ENCODE results near the gene NCOA1. TPM values are rescaled to one million over a fixed set of nuclear protein-coding genes. Genes with fewer than 3 reads are reported as not detected.

The NCOA1 gene
- total and polyA plus RNA-seq, 8 donors = 6.2 to 27.0 (median 17.3) TPM

GRCh38 chr2:24768601-24769000, 277.5 kb downstream of the NCOA1 start:
- no peak overlapping the region for H3K27ac ChIP-seq
- no peak for FAIRE-seq
- peaks cover 0 to 18% (median 3%) of the 10 kb centered on the region in 3 donors for H3K36me3 ChIP-seq
- WGBS, 2 donors = 83 to 85% methylated on average over 7 of the region's 7 CpGs
- ATAC-seq = no peak
- no peaks in the 10 kb centered on the region for H3K27me3 ChIP-seq
- intact Hi-C loops (cut with DNase I) = no loop called here
- H3K4me3 ChIP-seq = no peak overlapping the region
- TF ChIP-seq CTCF (IDR thresholded peaks at IDR 0.05) = no peak
- H3K4me1 ChIP-seq = no peaks in the 10 kb centered on the region
- no peaks in the 10 kb centered on the region for H3K9me3 ChIP-seq
- no peak for DNase-seq

- ATAC-seq (no peak), DNase-seq (no peak), FAIRE-seq (no peak)
- H3K27ac ChIP-seq = no peak overlapping the region
- H3K27me3 ChIP-seq = no peaks in the 10 kb centered on the region
- TF ChIP-seq CTCF (IDR thresholded peaks at IDR 0.05) = no peak
- intact Hi-C loops (cut with DNase I) = no loop called here
- no peaks in the 10 kb centered on the region for H3K9me3 ChIP-seq
- no peak overlapping the region for H3K4me3 ChIP-seq
- H3K4me1 ChIP-seq = no peaks in the 10 kb centered on the region
- H3K36me3 ChIP-seq = peaks cover 0 to 12% (median 0%) of the 10 kb centered on the region in 3 donors
- WGBS, 2 donors = 91 to 96% methylated on average over 5 of the region's 5 CpGs
Measured at GRCh38 chr2:24771061-24771460, 280.0 kb downstream of the NCOA1 start.

- no peak for ATAC-seq
- no peak overlapping the region for H3K27ac ChIP-seq
- H3K9me3 ChIP-seq = no peaks in the 10 kb centered on the region
- H3K36me3 ChIP-seq = peaks cover 0 to 12% (median 0%) of the 10 kb centered on the region in 3 donors
- no peak for TF ChIP-seq CTCF (IDR thresholded peaks at IDR 0.05)
- intact Hi-C loops (cut with DNase I) = no loop called here
- no peak overlapping the region for H3K4me3 ChIP-seq
- no peaks in the 10 kb centered on the region for H3K4me1 ChIP-seq
- 93 to 95% methylated on average over 5 of the region's 5 CpGs for WGBS, 2 donors
- DNase-seq = no peak
- FAIRE-seq = no peak
- H3K27me3 ChIP-seq = no peaks in the 10 kb centered on the region
Measured at GRCh38 chr2:24771764-24772586, 280.9 kb downstream of the NCOA1 start.

- no peak for FAIRE-seq
- DNase-seq = no peak
- Histone ChIP-seq H3K4me3 (no peak overlapping the region), H3K9me3 (no peaks in the 10 kb centered on the region), H3K36me3 (no peaks in the 10 kb centered on the region), H3K4me1 (no peaks in the 10 kb centered on the region), H3K27me3 (no peaks in the 10 kb centered on the region), H3K27ac (no peak overlapping the region)
- no peak for ATAC-seq
- no peak for TF ChIP-seq CTCF (IDR thresholded peaks at IDR 0.05)
- 74 to 83% methylated on average over 3 of the region's 3 CpGs for WGBS, 2 donors
- intact Hi-C loops (cut with DNase I) = no loop called here
Measured at GRCh38 chr2:24774373-24774772, 283.3 kb downstream of the NCOA1 start.

GRCh38 chr2:24779116-24779515, 288.1 kb downstream of the NCOA1 start:
- H3K4me1 ChIP-seq = no peaks in the 10 kb centered on the region
- no peak for FAIRE-seq
- DNase-seq = no peak
- peak; percentile 52 to 82 (median 68) for ATAC-seq
- WGBS, 2 donors = 40 to 56% methylated on average over 2 of the region's 2 CpGs
- intact Hi-C loops (cut with DNase I) = no loop called here
- no peaks in the 10 kb centered on the region for H3K27me3 ChIP-seq
- H3K36me3 ChIP-seq = no peaks in the 10 kb centered on the region
- peak overlapping the region in 2 of 4 donors; percentile 47 to 52 for H3K27ac ChIP-seq
- no peaks in the 10 kb centered on the region for H3K9me3 ChIP-seq
- H3K4me3 ChIP-seq = no peak overlapping the region
- TF ChIP-seq CTCF (IDR thresholded peaks at IDR 0.05) = no peak

Data from pancreas (tissue), 10 donors.